Left forelimb (tissue), 1 donor: ENCODE data around the gene CNPY4.
"Not testable (repeated sequence)": the region's sequence is repeated elsewhere in the genome, so short reads cannot be mapped to it uniquely, and the experiment has no call there.

Source experiments
- DNase-seq: peaks from one replicate; pipeline ENCODE4 v3.0.0-alpha.2; 2018; ENCODE audit warnings: low spot score

CNPY4 gene

DNA sequence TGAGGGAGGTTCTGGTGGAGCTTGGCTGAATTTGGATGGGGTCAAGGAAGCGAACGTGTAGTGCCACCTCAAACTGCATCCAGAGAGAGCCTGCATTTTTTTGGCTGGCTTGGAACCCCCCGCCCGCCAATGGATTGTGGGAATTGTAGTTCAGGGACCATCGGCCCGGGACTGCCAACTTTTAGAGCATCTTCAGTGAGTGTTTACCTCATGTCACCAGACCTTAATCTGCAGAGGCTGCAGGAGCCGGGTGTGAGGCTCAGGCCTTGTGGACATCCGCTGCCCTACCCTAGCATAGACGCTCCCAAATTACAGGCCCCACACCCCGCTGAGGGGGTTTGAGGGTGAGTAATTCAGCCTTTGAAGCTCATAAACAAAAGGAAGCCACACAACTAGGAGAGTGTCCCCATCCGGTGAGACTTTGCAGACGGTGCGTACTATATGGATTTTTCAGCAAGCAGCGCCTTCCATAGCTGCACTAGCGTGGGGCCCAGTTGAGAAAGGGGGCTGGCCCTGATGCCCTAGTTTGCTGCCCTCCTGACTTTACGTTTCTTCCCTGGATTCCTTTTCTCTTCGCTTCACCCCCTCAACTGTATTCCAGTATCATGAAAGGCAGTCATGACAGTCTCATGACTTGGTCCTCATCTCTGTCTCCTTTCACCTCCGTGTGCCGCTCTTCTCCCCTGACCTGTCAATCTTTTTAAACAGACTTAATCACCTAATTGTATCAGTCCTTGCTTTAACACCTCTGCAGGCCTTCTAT lies 717 bp downstream of the CNPY4 start:
- DNase-seq: peak; percentile 87

- no peak for DNase-seq
These were observed 1.3 kb downstream of the CNPY4 start for GRCh38 chr7:100120733-100121036.

DNA sequence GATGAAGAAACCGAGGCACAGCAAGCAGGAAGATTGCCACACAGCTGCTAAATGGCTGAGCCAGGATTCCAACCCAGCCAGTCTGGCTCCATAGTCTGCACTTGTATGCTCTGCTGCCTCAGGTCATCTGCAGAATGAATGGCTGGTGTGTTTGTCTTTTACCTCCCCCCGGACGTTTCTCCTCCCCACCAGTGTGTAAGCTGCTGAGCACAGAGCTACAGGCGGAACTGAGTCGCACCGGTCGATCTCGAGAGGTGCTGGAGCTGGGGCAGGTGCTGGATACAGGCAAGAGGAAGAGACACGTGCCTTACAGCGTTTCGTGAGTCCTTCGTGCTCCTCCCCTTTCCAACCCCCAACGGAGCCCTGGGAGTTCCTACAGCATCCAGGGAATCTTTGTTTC lies 2.6 kb downstream of the CNPY4 start:
- DNase-seq: no peak

GRCh38 chr7:100122568-100122967 lies 3.1 kb downstream of the CNPY4 start:
- DNase-seq: no peak

GRCh38 chr7:100124301-100125230 lies 5.1 kb downstream of the CNPY4 start:
- no peak for DNase-seq

DNA sequence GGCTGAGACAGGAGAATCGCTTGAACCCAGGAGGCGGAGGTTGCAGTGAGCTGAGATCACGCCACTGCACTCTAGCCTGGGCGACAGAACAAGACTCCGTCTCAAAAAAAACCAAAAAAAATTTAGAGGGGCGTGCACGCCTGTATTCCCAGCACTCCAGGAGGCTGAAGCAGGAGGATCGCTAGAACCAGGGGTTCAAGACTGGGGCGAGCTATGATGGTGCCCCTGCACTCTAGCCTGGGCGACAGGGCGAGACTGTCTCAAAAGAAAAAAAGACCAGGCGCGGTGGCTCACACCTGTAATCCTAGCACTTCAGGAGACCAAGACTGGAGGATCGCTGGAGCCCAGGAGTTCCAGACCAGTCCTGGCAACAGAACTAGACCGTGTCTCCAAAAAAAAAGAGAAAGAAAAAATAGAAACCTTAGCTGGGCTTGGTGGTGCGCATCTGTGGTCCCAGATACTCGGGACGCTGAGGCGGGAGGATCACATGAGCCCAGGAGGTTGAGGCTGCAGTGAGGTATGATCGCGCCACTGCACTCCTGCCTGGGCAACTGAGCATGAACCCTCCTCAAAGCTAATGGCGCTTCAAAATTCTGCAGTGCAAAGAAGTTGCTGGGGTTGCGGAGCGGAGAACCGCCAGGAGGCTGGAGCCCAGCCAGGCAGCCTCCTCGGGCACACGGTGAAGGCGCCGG lies 7.0 kb downstream of the CNPY4 start:
- DNase-seq: no peak

GRCh38 chr7:100126931-100127865 lies 7.8 kb downstream of the CNPY4 start, which contains the start of gene MBLAC1:
Gene MBLAC1 (plus strand): TSS chr7:100126967. CDS start chr7:100127396, 429 bp downstream.
- DNase-seq: peak; percentile 95

- no peak for DNase-seq
These were observed 8.6 kb downstream of the CNPY4 start for GRCh38 chr7:100127866-100128636.

GRCh38 chr7:100128637-100128963 lies 9.2 kb downstream of the CNPY4 start:
- DNase-seq: no peak

GRCh38 chr7:100130220-100130607 lies 10.8 kb downstream of the CNPY4 start:
- DNase-seq: not testable (repeated sequence)

DNA sequence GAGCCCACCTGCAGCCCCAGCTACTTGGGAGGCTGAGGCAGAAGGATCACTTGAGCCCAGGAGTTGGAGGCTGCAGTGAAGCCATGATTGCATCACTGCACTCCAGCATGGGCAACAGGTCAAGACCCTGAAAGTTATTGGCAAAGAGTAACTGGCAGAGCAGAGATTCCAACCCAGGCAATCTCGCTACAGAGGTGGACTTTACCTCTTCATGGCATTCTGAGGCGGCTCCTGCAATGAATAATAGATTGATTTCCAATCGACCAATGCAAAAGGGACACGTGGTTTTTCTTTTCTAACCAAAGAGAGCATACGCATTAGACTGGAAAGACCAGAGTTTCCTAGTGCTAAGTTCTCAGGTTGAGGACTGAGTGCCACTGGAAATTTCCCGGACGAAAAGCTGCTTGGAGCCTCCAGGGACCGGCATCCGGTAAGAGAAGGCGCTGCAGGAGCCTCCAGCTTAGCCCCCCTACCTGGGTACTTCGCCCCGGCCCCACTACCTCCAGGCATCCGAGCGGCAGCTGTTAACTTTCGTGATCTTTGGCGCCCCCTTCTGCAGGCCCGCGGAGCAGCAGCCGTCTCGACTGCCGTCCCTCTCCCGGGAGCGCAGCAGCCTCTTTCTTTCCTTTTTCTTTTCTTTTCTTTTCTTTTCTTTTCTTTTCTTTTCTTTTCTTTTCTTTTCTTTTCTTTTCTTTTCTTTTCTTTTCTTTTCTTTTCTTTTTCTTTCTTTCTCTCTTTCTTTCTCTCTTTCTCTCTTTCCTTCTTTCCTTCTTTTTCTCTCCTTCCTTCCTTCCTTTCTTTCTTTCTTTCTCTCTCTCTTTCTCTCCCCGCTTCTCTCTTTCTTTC lies 11.4 kb downstream of the CNPY4 start:
- DNase-seq: peak; percentile 88

DNA sequence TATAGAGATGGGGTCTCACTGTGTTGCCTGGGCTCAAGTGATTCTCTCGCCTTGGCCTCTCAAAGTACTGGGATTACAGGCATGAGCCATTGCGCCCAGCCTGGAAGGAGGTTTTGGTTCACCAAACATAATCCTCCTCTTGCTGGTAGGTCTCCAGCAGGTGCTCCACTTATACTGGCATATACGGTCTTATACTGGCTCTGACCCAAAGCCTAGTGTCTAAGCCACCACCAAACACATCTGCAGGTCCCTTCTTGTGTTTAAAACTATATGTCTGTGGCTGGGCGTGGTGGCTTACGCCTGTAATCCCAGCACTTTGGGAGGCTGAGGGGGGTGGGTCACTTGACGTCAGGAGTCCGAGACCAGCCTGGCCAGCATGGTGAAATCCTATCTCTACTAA lies 12.7 kb downstream of the CNPY4 start:
- DNase-seq: no peak

DNA sequence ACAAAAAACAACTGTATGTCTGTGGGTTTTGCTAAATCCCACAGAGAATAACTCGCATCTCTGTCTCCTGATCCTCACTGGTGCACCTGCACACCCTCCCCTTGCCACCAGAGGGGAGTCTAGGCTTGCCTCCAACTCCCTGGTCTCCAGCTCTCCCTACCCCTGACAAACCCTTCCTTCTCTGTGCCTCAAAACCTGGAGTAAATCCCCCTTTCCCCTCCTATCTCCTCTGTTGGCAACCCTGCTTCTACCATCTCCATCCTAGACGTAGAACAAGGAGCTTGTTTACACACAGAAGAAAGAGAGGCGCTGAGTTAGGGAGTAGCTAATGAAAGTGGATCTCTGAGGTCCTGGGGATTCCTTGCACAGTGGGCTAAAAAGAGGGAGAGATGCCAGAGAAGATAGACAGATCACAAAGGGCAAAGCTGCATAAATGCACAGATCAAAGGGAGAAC lies 13.3 kb downstream of the CNPY4 start:
- no peak for DNase-seq

- DNase-seq: no peak
These were observed 18.7 kb downstream of the CNPY4 start for GRCh38 chr7:100137851-100138760.

DNA sequence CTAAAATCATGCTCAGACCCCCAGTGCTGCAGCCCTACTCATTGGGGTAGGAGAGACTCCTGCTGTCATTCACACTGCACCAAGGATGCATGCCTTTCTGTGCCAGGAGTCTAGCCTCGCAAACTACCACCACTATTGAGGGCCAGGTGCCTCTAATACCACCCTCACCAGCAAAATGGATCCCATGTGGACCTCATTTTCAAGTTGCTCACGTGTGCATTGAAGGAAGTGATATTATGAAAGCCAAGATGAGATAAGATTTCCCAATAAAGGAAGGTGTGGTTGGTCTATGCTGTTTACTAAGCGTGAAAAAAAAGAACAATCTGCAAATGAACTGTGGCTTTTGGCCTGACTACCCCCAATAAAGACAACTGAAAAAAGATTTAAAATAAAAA lies 22.1 kb downstream of the CNPY4 start:
- DNase-seq: no peak

- DNase-seq: no peak
These were observed 23.0 kb downstream of the CNPY4 start for GRCh38 chr7:100142461-100142860.

- not testable (repeated sequence) for DNase-seq
These were observed 26.9 kb downstream of the CNPY4 start for GRCh38 chr7:100146350-100146749.

GRCh38 chr7:100147278-100147677 lies 27.8 kb downstream of the CNPY4 start:
- no peak for DNase-seq

GRCh38 chr7:100148225-100148558 lies 28.8 kb downstream of the CNPY4 start:
- DNase-seq: no peak
